ENCODE measurements around the gene XPNPEP1. TPM values are rescaled to one million over a fixed set of nuclear protein-coding genes. Genes with fewer than 3 reads are reported as not detected.
"Not testable (repeated sequence)": the region's sequence is repeated elsewhere in the genome, so short reads cannot be mapped to it uniquely, and the experiment has no call there.

XPNPEP1 gene
- total RNA-seq, 2 donors from 2014 or later: 53.0 to 75.2 TPM

DNA sequence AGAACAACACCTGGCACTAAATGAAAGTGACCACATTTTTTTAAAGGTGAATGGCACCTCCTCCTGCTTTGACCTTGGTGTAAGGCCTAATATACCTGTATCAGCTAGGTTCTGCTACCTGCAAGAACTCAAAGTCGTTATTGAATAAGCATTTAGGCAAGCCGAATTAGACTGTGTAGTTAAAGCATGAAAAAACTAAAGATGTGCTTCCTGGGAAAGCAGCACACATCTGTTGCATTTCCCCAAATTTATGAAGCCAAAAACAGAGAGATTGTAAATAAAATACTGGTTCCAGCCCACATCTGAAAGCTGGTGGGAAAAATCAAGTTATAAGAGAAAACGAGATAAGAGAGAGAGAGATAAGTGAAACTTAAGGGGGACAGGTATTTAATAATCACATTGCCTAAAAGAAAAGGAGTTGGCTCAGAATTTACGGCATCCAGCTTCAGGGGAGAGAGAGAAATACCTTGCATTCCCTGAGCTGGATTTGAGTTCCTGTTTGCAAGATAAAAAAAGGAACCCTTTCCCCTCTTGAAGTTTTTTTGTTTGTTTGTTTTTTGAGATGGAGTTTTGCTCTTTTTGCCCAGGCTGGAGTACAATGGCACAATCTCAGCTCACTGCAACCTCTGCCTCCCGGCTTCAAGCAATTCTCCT, 1.8 kb upstream of the XPNPEP1 start:
- H3K4me3 Mint-ChIP-seq: no peak overlapping the region

DNA sequence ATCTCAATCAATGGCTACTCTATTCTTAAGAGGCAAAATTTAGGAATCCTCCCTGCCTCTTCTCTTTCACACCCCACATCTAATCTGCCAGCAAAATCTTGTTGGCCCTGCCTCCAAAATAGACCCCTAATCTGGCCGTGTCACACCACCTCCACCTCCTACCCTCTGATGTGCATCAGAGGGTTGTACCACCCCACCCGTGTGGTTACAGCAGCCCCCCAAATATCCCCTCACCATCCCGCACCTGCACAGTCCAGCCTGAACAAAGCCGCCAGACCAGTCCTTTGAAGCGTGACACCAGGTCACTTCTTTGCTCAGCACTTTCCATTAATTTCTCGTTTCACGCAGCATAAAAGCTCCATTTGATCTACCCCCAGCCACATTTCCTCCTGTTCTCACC, 776 bp upstream of the XPNPEP1 start:
- H3K9me3 Mint-ChIP-seq: no peaks in the 10 kb centered on the region
- peak overlapping the region; percentile 81 to 89 for H3K4me3 Mint-ChIP-seq
- DNase-seq (no peak), ATAC-seq (replicated peaks in 1 of 2) (no peak)
- no peaks in the 10 kb centered on the region for H3K27me3 Mint-ChIP-seq (ENCODE audit: low read depth)
- peaks cover 0 to 2% of the 10 kb centered on the region in 2 donors for H3K36me3 Mint-ChIP-seq (ENCODE audit: insufficient read depth in 2 of 2)
- peak overlapping the region; percentile 90 for H3K27ac Mint-ChIP-seq
- H3K4me1 Mint-ChIP-seq (ENCODE audit: low read depth): peaks cover 49% of the 10 kb centered on the region

More for the DNA sequence above, 1.8 kb upstream of the XPNPEP1 start:
- peaks cover 39% of the 10 kb centered on the region for H3K4me1 Mint-ChIP-seq (ENCODE audit: low read depth)
- H3K36me3 Mint-ChIP-seq (ENCODE audit: insufficient read depth in 2 of 2): peaks cover 0 to 2% of the 10 kb centered on the region in 2 donors
- no peak for ATAC-seq (replicated peaks in 1 of 2)
- H3K27me3 Mint-ChIP-seq (ENCODE audit: low read depth): no peaks in the 10 kb centered on the region
- no peak for DNase-seq
- H3K9me3 Mint-ChIP-seq: no peaks in the 10 kb centered on the region
- no peak overlapping the region for H3K27ac Mint-ChIP-seq

DNA sequence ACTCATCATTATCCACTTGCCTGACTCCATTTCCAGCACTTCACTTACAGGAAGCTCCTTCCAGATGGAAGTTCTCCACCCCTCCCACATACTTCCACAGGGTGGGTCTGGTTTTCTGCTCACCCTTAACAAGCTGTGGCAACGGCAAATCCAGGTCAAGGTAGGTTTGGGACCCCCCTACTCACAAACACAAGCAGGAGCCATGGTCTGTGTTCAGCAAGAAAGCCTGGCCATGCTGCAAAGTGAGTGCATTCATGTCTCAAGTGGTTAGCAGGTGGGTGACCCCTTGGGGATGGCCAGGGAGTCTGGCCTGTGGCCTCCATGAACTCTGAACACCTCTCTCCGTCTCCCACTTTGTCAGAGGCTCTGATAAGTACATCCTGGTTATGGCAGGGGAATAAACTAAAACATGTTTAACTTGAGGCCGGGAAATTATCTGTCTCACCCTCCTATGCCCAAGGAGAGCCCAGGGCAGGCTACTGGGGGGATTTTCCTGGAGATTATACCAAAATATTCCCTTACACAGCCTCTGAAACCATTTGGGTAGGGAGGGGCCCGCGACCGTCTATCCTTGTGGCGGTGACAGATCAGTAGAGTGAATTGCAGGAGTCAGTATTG, 844 bp downstream of the XPNPEP1 start:
- Mint-ChIP-seq H3K36me3 (ENCODE audit: insufficient read depth in 2 of 2) (peaks cover 2 to 4% of the 10 kb centered on the region in 2 donors), H3K4me3 (peak overlapping the region; percentile 94 to 97), H3K27ac (peak overlapping the region; percentile 92), H3K9me3 (no peaks in the 10 kb centered on the region), H3K27me3 (ENCODE audit: low read depth) (no peaks in the 10 kb centered on the region), H3K4me1 (ENCODE audit: low read depth) (peaks cover 66% of the 10 kb centered on the region)
- DNase-seq: no peak
- ATAC-seq (replicated peaks in 1 of 2): no peak

DNA sequence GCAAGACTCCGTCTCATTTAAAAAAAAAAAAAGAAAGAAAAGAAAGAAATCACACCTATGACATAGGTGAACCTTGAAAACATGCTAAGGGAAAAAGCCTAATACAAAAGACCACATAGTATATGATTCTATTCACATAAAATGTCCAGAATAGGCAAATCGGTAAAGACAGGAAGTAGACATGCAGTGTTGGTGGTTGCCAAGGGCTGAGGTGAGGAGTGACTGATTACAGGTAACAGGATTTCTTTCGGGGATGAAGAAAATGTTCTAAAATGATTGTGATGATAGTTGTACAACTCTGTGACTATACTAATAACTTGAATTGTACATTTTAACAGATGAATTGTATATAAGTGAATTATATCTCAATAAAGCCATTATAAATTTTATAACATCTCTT, 3.3 kb downstream of the XPNPEP1 start:
- no peaks in the 10 kb centered on the region for H3K9me3 Mint-ChIP-seq
- peak overlapping the region in 1 of 2 donors; percentile 29 for H3K4me3 Mint-ChIP-seq
- ATAC-seq (replicated peaks in 1 of 2) (peak in 1 of 2 donors; percentile 15), DNase-seq (peak; percentile 15 to 27)
- H3K27ac Mint-ChIP-seq: no peak overlapping the region
- no peaks in the 10 kb centered on the region for H3K27me3 Mint-ChIP-seq (ENCODE audit: low read depth)
- peaks cover 90% of the 10 kb centered on the region for H3K4me1 Mint-ChIP-seq (ENCODE audit: low read depth)
- peaks cover 2 to 7% of the 10 kb centered on the region in 2 donors for H3K36me3 Mint-ChIP-seq (ENCODE audit: insufficient read depth in 2 of 2)

DNA sequence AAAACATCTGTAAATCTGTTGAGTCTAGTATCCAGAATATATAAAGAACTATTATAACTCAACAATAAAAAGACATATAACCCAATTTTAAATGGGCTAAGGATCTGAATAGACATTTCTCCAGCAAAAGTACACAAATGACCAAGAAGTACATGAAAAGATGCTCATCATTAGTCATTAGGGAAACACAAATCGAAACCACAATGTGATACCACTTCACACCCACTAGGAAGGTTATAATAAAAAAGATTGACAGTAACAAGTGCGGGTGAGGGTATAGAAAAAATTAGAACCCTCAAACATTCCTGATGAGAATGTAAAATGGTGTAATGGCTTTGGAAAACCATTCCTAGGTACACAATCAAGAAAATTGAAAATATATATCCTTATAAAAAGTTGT, 4.1 kb downstream of the XPNPEP1 start:
- peaks cover 2 to 9% of the 10 kb centered on the region in 2 donors for H3K36me3 Mint-ChIP-seq (ENCODE audit: insufficient read depth in 2 of 2)
- H3K4me3 Mint-ChIP-seq: peak overlapping the region in 1 of 2 donors; percentile 32
- no peak overlapping the region for H3K27ac Mint-ChIP-seq
- no peak for DNase-seq
- H3K9me3 Mint-ChIP-seq: no peaks in the 10 kb centered on the region
- no peaks in the 10 kb centered on the region for H3K27me3 Mint-ChIP-seq (ENCODE audit: low read depth)
- ATAC-seq (replicated peaks in 1 of 2): no peak
- peaks cover 92% of the 10 kb centered on the region for H3K4me1 Mint-ChIP-seq (ENCODE audit: low read depth)

DNA sequence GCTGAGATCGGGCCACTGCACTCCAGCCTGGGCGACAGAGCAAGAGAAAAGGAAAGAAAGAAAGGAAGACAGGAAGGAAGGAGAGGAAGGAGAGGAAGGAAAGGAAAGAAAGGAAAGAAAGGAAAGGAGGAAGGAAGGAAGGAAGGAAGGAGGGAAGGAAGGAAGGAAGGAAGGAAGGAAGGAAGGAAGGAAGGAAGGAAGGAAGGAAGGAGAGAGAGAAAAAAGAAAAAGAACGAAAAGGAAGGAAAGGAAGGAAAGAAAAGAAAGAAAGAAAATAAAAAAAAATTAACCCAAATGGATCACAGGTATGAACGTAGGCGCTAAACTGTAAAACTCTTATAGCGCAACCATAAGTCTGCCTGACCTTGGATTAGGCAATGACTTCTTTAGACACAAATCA, 4.6 kb downstream of the XPNPEP1 start:
- not testable (repeated sequence) for ATAC-seq (replicated peaks in 1 of 2); H3K27me3 Mint-ChIP-seq (ENCODE audit: low read depth); H3K9me3 Mint-ChIP-seq; DNase-seq
- Mint-ChIP-seq H3K4me3 (peak overlapping the region in 1 of 2 donors; percentile 32), H3K36me3 (ENCODE audit: insufficient read depth in 2 of 2) (peaks cover 2 to 14% of the 10 kb centered on the region in 2 donors), H3K27ac (peak overlapping the region; percentile 39), H3K4me1 (ENCODE audit: low read depth) (peaks cover 92% of the 10 kb centered on the region)

DNA sequence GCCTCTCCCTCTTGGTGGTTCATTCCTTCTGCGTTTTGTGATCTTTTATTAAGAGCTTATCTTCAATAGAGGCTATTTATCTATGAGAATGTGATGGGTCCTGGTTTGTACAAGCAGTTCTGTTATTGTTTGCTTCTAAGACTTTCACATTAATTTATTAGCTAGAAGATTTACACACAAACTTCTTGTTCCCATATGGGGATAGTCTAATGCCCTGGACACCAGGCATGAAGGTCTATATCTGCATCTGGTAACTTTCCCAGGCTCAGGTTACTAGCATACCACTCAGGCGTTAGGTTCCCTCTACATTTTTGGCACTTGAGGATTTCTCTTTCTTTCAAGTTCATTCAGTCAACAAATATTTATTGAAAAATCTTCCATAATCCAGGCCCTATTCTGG, 7.7 kb downstream of the XPNPEP1 start:
- H3K4me3 Mint-ChIP-seq: peak overlapping the region; percentile 19 to 78
- H3K4me1 Mint-ChIP-seq (ENCODE audit: low read depth): peaks cover 100% of the 10 kb centered on the region
- DNase-seq (no peak), ATAC-seq (replicated peaks in 1 of 2) (no peak)
- H3K27ac Mint-ChIP-seq: peak overlapping the region; percentile 70
- H3K9me3 Mint-ChIP-seq: no peaks in the 10 kb centered on the region
- no peaks in the 10 kb centered on the region for H3K27me3 Mint-ChIP-seq (ENCODE audit: low read depth)
- H3K36me3 Mint-ChIP-seq (ENCODE audit: insufficient read depth in 2 of 2): peaks cover 6 to 24% of the 10 kb centered on the region in 2 donors

DNA sequence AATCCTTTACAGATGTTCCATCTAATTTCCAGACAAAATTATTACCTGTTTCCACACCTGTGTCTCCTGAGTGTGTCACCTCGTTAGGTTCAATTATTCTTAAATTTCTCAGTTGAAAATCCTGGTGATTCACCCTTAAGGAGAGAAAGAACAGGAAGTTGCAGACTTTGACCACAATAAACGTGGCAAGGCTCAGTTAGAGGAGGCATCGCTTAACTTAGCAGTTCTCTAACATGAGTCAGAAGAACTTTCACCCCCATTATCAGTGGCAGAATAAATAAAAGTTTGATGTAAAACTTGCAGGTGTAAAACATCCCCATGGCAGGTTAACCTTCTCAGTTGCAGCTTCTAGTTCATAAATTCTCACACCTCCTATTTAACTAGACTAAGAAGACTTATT, 8.3 kb downstream of the XPNPEP1 start:
- ATAC-seq (replicated peaks in 1 of 2): peak; percentile 90 to 94

DNA sequence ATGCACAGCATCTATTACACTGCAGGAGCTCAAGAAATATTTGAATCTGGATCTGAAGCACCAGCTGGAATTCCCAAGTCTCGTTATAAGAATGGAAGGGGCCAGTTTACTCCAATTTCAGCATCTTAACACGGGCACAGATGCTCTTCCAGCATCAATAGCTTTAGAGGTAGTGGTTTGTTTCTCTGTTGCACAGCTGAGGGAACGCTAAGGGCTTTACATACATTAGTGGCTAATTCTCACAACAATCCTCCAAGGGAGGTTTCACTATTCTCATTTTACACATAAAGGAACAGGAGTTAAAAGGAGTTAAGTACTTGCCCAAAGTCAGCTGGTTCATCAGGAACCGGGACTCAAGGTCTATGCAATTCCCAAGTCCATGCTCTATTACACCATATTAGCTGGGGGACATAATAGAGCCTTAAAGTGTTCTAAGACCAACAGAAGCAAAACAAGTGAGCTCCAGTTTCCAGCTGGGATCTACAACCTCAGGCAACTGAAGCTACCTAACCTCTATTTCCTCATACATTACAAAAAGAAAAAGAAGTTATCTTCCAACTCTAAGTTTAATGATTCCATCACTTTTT, 9.9 kb downstream of the XPNPEP1 start:
- Mint-ChIP-seq H3K9me3 (no peaks in the 10 kb centered on the region), H3K4me3 (no peak overlapping the region), H3K27me3 (ENCODE audit: low read depth) (no peaks in the 10 kb centered on the region), H3K36me3 (ENCODE audit: insufficient read depth in 2 of 2) (peaks cover 9 to 27% of the 10 kb centered on the region in 2 donors), H3K27ac (peak overlapping the region; percentile 39), H3K4me1 (ENCODE audit: low read depth) (peaks cover 91% of the 10 kb centered on the region)
- ATAC-seq (replicated peaks in 1 of 2): no peak
- no peak for DNase-seq

More for the DNA sequence above, 8.3 kb downstream of the XPNPEP1 start:
- peak; percentile 37 to 45 for DNase-seq
- H3K27me3 Mint-ChIP-seq (ENCODE audit: low read depth): no peaks in the 10 kb centered on the region
- no peaks in the 10 kb centered on the region for H3K9me3 Mint-ChIP-seq
- peak overlapping the region; percentile 70 for H3K27ac Mint-ChIP-seq
- H3K4me1 Mint-ChIP-seq (ENCODE audit: low read depth): peaks cover 100% of the 10 kb centered on the region
- H3K36me3 Mint-ChIP-seq (ENCODE audit: insufficient read depth in 2 of 2): peaks cover 6 to 25% of the 10 kb centered on the region in 2 donors
- H3K4me3 Mint-ChIP-seq: peak overlapping the region; percentile 19 to 78

DNA sequence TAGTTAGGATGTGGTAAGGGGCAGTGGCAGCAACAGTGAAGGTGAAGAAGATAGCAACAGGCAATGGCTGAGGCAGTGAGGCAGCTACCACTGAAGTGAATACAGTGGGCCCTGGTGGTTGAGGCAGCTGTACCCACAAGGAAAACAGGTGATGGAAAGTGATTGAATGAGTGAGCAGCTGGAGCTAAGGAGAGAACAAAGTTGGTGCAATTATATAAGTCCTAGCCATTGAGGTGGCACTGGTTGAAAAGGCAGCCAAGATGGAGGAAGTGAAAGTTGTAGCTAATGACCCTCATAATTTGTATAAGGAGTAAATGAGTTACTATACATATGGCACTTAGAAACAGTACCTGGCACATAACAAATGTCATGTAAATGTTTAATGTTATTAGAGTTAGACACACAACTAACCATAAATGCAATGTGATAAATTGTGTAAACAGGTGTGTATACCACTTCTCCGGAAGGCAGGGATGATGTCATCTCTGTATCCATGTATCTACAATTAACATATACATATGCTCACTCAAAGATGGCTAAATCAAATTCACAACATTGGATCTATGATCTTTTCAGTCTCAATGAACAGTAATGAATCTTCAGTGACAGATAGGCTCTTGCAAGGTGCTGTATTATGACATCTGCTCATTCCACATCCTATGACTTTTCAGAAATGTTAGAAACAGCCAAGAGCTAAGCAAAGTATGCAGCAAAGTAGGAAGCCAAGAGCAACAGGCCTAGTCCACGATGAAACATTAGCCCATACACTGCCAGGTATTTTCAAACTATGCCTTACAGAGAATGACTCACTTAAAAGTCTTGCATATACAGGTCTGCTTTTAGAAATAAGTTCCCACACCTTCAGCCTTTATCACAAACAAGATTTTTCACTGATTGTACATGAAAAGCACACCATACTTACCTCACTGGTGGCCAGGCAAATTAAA, 10.7 kb downstream of the XPNPEP1 start:
- Mint-ChIP-seq H3K4me3 (no peak overlapping the region), H3K27me3 (ENCODE audit: low read depth) (no peaks in the 10 kb centered on the region), H3K36me3 (ENCODE audit: insufficient read depth in 2 of 2) (peaks cover 9 to 25% of the 10 kb centered on the region in 2 donors), H3K9me3 (no peaks in the 10 kb centered on the region), H3K4me1 (ENCODE audit: low read depth) (peaks cover 83% of the 10 kb centered on the region), H3K27ac (no peak overlapping the region)
- no peak for ATAC-seq (replicated peaks in 1 of 2)
- no peak for DNase-seq

DNA sequence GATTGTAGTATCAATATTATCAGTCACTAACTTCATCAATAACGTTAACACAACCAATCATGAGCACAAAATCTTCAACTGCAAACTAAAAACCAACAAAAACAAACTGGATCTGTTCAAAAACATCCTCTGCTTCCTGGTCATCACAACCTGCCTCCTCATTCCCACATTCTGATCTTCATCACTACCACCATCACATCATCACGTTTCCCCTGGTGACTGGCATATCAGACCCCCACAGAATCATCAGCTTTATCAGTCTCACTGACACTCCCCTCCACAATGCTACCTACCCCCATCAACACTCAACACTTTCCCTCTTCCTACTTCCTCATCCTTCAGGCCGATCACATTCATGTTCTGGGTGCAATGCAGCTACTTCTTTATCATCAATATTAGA, 11.4 kb downstream of the XPNPEP1 start:
- Mint-ChIP-seq H3K27ac (no peak overlapping the region), H3K27me3 (ENCODE audit: low read depth) (no peaks in the 10 kb centered on the region), H3K9me3 (no peaks in the 10 kb centered on the region), H3K4me3 (no peak overlapping the region), H3K36me3 (ENCODE audit: insufficient read depth in 2 of 2) (peaks cover 9 to 25% of the 10 kb centered on the region in 2 donors), H3K4me1 (ENCODE audit: low read depth) (peaks cover 76% of the 10 kb centered on the region)
- no peak for DNase-seq
- no peak for ATAC-seq (replicated peaks in 1 of 2)

DNA sequence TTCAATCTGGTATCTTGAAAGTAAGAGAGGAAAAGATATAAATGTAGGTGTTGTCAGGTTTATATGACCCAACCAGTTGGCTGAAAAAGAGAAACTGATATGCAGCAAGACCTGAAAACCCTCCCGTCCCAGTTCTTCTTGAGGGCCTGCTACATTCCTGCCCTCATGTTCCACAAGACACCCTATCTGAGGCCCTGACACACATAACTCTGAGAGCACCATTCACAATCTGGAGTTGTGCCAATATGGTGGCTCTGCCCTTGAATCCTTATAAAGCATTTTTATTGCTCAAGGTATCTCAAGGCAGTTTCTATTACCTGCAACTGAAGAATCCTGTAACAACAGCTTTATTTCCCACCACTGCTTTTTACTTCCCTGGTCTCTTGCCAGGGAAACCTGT, 17.0 kb downstream of the XPNPEP1 start:
- Mint-ChIP-seq H3K27me3 (ENCODE audit: low read depth) (no peaks in the 10 kb centered on the region), H3K36me3 (ENCODE audit: insufficient read depth in 2 of 2) (peaks cover 11 to 15% of the 10 kb centered on the region in 2 donors), H3K27ac (no peak overlapping the region), H3K9me3 (no peaks in the 10 kb centered on the region), H3K4me3 (no peak overlapping the region), H3K4me1 (ENCODE audit: low read depth) (peaks cover 37% of the 10 kb centered on the region)
- no peak for ATAC-seq (replicated peaks in 1 of 2)
- DNase-seq: no peak
